GM10266 (cell line): ENCODE results near the gene TAGLN2.

Source experiments
- DNase-seq: peaks from one replicate; pipeline ENCODE4 v3.0.0; 2012; ENCODE audit errors: extremely low spot score
- CTCF ChIP-seq: IDR thresholded peaks from 2 replicates; pipeline ENCODE4 v1.5.1; 2012; ENCODE audit warnings: mild to moderate bottlenecking, low read depth; ENCODE audit not compliant: control insufficient read depth, insufficient read depth; ENCODE audit errors: missing control alignments

The TAGLN2 gene

DNA sequence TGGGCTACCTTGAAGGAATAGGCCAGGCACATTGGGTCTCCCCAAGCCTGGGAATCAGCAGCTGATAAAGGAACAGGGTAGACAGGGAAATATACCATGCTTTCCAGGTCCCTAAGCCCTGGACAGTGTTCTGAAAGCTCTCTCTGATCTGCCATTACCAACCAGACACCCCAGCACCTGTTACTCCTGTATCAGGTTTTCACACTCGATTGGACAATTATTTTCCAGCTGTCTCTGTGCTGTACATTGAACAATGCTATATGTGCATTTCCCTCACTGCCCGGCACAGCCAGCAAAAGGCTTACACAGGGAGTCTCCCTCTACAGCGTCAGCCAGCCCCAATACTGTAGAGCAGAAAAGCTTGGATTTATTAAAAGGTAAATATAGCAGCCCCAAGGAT is 30.0 kb downstream of the TAGLN2 start:
- DNase-seq: no peak
- no peak for TF ChIP-seq CTCF

- peak; percentile 37 for TF ChIP-seq CTCF
- no peak for DNase-seq
These were observed 32.4 kb downstream of the TAGLN2 start for GRCh38 chr1:159892944-159893343.

DNA sequence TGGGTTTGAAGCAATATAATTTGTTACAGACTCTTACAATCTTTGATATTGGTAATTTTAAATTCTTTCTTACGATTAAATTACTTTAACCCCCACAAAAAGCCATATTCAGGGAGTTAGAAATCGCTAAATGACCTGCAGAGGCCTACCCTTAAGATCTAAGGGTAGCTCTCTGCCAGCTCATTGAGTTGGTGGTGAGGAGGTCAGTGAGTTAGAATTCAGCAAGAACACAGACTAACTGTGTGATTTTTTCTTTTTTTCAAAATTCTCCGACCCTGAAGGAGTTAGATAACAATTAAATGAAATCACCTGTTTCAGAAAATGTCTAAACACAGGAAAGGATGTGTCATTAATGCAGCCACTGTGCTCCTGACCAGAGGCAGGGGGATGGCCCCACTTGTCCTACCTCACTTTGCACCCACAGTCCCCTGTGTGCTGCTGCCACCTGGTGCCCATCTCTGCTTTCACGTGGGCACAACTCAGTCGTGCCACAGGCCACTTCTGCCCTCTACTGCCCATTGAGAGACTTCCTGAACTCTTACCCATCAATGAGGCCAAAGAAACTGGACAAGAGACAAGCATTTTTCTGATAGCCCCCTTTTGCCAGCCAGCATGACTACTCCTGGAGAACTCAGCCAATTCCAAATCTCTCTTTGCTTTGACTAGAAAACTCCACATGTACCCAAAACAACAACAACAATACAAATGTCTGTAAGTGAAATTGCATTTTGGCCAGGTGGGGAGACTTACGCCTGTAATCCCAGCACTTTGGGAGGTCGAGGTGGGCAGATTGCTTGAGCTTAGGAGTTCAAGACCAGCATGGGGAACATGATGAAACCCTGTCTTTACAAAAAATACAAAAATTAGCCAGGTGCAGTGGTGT is 33.8 kb downstream of the TAGLN2 start:
- TF ChIP-seq CTCF: peak; percentile 99
- DNase-seq: peak; percentile 73

DNA sequence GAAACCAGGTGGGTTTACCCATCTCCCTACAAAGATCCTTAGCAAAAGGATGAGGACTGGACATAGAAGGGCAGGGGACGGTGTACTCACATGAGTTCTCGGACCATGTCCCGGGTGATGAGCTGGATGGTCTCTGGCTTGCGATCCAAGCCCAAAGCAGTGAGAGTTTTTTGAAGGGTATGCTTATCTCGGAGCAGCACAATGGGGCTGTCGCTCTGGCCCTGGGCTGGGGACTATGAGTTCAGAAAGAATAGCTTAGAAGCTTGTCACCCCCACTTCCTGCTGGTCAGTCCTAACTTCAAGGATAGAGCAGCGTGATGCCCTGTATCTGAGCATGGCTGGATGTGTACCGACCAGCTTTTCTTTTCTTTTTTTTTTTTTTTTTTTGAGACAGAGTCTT is 34.9 kb downstream of the TAGLN2 start:
- TF ChIP-seq CTCF: no peak
- DNase-seq: no peak

- no peak for TF ChIP-seq CTCF
- peak; percentile 77 for DNase-seq
These were observed 35.5 kb downstream of the TAGLN2 start for GRCh38 chr1:159889821-159890252.

GRCh38 chr1:159889202-159889601 is 36.1 kb downstream of the TAGLN2 start:
- no peak for DNase-seq
- no peak for TF ChIP-seq CTCF

DNA sequence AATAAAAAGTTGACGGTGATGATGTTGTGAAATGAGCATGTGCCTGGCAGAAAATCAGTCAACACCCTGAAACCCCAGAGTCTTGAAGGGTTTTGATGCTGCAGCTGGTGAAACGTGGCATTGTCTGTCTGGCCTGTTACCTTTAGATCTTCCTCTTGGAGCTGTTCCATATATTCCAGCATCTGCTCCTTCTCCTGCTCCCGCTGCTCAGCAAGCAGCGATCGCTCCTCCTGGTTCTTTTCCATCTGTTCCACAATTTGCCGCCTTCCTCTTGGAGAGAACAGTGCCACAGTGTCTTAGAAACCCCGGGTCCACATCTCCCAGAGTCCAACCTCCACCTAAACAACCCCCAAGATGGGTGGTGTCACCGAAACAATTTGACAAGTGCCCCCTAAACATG is 41.0 kb downstream of the TAGLN2 start:
- no peak for TF ChIP-seq CTCF
- no peak for DNase-seq
